NCI-H748 (cell line): ENCODE data around the gene BLZF1.
A peak's percentile ranks its signal among the peaks of the same experiment; 100 is the strongest.
"Not testable (repeated sequence)": the region's sequence is repeated elsewhere in the genome, so short reads cannot be mapped to it uniquely, and the experiment has no call there.

Experiments
- DNase-seq: peaks from one replicate; lab custom pipeline; 2025; ENCODE audit not compliant: unreplicated experiment; lab: John Stamatoyannopoulos, UW

The BLZF1 gene, protein sequence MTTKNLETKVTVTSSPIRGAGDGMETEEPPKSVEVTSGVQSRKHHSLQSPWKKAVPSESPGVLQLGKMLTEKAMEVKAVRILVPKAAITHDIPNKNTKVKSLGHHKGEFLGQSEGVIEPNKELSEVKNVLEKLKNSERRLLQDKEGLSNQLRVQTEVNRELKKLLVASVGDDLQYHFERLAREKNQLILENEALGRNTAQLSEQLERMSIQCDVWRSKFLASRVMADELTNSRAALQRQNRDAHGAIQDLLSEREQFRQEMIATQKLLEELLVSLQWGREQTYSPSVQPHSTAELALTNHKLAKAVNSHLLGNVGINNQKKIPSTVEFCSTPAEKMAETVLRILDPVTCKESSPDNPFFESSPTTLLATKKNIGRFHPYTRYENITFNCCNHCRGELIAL

GRCh38 chr1:169367686-169368405 is at the start of gene BLZF1, which contains the start of gene NME7:
Gene BLZF1, plus strand, starts transcription at chr1:169368195. Its CDS starts 1,328 bp downstream, at chr1:169369523.
Gene NME7, minus strand, starts transcription at chr1:169367797. Its CDS starts 87 bp downstream, at chr1:169367710.
- peak; percentile 96 for DNase-seq

DNA sequence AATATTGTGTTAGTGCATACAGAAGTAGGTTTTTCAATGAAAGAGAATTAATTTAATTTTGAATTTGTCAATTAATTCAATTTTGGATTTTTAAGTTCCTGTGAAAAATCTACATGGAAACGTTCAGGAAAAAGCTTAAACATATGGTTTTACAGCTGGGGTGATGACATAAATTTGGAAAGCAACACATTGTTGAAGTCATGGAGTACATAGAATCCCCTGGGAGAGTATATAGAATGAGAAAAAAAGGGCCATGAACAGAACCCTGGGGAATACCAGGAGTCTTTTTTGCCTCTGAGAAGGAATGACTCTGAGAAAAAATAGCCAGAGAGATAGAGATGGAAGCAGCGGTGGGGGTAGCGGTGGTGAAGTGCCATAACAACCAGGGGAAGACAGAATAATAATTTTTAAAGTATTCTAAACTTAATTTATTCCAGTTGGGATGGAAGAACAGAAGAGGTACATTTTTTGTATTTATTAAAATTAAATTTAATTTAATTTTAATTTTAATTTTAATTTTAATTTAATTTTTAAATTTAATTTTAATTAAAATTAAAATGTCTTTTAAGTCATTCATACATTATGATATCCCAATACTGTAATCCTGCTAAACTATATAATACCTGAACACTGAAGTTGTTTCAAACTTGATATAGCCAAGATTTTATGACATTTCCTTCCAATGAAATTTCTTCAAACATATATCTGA is 49.3 kb upstream of the BLZF1 start:
- DNase-seq = no peak

GRCh38 chr1:169321539-169321938 is 46.5 kb upstream of the BLZF1 start:
- no peak for DNase-seq

- DNase-seq = no peak
Observed at GRCh38 chr1:169322138-169322537, 45.9 kb upstream of the BLZF1 start.

DNA sequence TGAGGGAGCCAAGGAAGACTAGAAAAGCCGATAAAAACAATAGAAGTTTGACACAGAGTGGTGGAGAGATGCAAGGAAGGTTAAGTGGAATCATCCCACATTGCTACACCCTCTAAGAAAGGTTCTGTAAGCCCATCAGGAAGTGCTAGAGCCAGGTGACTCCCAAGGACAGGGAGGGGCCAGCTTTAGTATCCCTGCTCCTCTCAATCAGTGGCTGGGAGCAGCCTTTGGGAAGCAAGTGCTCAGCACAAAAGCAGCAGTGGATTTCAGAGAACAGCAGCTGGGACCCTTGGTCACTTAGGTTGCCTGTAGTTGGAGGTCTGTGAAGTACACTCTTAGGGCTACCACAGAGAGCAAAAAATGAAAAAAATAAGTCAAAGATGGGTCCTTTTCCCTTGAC is 42.9 kb upstream of the BLZF1 start:
- no peak for DNase-seq

DNA sequence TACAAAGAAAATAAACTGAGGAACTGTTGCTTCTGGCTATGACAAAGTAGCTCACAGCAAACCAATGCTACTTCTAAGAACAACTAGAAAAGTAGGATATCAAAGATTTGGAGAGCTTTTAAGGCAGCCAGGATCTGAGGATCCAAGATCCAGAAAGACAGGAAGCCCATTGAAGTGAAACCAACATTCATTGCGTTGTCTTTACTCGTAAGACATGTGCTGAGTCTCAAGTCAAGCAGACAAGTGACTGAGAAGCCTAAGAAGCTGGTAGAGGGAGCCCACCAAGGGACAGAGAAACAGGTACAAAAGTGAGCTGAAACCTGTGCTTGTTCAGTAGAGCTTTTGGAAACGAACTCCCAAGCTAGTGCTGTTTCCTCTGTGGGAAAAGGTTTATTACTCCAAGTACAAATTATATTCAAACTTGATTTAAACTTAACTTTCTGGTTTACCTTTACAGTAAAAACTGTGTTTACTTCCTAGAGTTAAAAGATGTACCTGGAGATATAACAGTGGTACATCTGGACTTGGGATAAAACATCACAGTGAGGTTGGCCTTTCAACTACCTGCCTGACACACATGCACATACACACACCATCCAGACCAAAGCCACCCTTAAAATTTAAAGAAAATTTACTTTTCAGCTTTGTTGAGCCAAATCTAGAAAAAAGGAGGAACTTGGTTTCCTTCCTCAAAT is 41.6 kb upstream of the BLZF1 start:
- no peak for DNase-seq

GRCh38 chr1:169326956-169327268 is 41.1 kb upstream of the BLZF1 start:
- DNase-seq = no peak

- DNase-seq = no peak
Observed at GRCh38 chr1:169327875-169328274, 40.1 kb upstream of the BLZF1 start.

DNA sequence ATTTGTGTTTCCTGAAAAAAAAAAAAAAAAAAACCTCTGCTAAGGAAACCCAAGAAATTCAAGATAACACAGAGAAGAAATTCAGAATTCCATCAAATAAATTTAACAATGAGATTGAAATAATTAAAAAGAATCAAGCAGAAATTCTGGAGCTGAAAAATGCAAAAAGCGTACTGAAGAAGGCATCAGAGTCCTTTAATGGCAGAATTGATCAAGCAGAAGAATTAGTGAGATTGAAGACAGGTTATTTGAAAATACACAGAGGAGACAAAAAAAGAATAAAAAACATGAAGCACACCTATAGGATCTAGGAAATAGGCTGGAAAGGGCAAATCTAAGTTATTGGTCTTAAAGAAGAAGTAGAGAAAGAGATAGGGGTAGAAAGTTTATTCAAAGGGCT is 38.6 kb upstream of the BLZF1 start:
- no peak for DNase-seq

GRCh38 chr1:169330927-169331326 is 37.1 kb upstream of the BLZF1 start:
- no peak for DNase-seq

- DNase-seq = not testable (repeated sequence)
Observed at GRCh38 chr1:169334727-169335126, 33.3 kb upstream of the BLZF1 start.

- DNase-seq = peak; percentile 4
Observed at GRCh38 chr1:169336947-169337715, 30.9 kb upstream of the BLZF1 start.

DNA sequence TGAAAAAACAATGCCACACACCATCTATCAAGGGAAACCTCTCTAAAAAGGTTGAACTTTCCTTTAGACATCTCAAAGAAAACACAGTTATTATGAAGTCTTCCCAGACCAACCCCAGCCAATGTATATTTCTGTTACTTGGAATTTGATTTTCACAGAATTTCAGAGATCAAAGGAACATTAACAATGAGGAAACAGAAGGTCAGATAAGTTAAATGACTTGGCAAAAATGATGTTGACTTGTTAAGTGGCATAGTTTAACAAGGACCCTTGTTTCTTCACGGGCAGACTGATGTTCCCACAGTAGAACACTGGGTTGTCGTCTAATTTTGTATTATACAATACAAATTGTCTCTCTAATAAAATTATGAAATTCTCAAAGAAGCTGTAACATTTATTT is 29.4 kb upstream of the BLZF1 start:
- no peak for DNase-seq

DNA sequence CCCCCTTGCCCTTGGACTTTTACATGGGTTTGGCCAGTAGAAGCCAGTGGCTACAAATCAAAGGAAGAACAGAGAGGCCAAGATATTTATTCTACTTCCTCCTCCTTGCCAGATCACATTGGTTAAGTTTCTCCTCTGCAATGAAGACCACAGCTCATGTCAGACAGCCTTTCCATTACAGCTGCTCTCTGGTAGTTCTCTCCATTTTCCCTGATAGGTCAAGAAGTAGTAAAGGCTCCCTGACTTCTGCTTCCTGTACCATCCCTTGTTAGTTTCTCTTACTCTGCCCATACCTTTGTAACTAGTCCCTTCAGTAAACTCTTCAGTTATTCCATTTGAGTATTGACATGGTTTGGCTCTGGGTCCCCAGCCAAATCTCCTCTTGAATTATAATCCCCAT is 28.2 kb upstream of the BLZF1 start:
- no peak for DNase-seq

DNA sequence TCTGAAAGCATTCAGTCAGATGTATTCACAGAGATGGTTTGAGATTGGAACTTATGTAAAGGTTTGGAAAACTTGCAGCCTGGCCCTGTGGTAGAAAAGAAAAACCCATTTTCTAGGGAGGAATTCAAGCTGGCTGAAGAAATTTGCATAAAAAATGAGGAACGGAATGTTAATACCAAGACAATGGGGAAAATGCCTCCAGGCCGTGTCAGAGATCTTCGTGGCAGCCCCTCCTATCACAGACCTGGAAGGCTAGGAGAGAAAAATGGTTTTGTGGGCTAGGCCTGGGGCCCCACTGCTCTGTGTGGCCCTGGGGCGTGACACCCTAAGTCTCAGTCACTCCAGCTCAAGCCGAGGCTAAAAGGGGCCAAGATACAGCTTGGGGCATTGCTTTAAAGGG is 27.1 kb upstream of the BLZF1 start:
- DNase-seq = no peak

DNA sequence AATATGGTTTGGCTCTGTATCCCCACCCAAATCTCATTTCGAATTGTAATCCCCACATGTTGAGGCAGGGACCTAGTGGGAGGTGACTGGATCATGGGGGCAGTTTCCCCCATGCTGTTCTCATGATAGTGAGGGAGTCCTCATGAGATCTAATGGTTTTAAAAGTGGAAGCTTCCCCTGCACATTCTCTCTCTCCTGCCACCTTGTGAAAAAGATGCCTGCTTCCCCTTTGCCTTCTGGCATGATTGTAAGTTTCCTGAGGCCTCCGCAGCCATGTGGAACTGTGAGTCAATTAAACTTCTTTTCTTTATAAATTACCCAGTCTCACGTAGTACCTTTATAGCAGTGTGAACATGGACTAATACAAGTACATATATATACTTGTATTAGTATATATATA is 25.9 kb upstream of the BLZF1 start:
- not testable (repeated sequence) for DNase-seq

GRCh38 chr1:169345511-169345910 is 22.5 kb upstream of the BLZF1 start:
- DNase-seq = no peak

DNA sequence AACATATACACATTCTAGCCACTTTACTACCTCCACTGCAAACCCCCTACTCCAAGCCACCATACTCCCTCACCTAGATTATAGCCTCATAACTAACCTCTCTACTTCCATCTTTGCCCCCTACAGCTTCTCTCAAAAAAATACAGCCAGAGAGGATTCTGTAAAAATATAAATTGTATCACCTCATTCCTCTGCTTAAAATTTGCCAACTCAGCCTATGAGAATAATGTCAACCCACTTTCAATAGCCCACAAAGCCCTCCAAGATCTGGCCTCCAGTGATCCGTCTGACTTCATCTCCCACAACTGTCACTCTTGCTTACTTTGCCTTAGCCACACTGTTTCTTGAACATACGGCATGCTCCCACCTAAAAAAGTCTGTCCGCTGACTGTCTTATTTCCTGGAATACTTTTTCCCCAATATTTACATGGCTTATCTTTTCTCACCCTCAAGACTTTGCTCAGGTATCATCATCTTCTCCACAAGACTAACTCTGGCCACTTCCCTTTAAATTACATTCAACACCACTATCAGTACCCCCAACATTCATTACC is 21.9 kb upstream of the BLZF1 start:
- DNase-seq = no peak

DNA sequence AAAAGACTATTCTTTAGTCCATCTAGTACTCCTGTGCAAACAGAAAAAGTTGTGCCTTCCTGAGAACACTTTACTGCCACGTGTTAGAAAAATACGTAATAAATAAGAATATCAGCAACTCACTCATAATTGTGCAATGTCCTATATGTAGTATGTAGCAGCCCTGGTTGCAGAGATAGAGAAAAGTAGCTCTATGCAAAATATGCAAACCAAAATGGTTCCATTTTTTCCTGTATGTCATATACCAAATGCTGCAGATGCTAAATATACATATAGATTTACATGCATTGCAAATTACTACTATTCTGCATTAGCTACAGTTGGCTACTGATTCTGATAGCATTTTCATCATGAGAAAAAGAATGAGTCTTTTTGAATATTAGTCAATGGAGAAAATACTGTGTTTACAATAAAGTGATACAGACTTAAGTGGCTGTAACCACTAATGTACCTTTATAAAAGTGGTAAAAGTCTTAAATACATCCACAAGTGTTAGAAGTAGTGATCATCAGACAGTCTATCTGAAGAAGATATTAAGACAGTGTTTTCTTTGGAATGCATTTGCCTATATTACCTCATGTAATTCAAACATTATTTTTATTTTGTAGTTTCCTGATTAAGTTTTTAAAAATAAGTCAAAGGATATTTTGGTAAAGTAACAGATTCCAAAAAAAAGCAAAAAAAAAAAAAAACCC is 20.2 kb upstream of the BLZF1 start:
- no peak for DNase-seq
